Uterus (tissue), 2 donors: ENCODE results near the gene AKR1C8.

ENCODE experiments used
- CTCF ChIP-seq, 4 experiments: fragments of 200-600 bp in 2 of 4; fragments of 450-650 bp in 2 of 4; sonication (generic) in 2 of 4; IDR thresholded peaks; one replicate each; pipeline ENCODE4 v1.5.1; 2016 to 2019; ENCODE audit warnings: antibody characterized with exemption in 4 of 4, mild to moderate bottlenecking in 2 of 4, moderate library complexity in 1 of 4
- POLR2A ChIP-seq, 2 donors: fragments of 450-650 bp; IDR thresholded peaks; one replicate each; pipeline ENCODE4 v1.6.1; 2016; ENCODE audit warnings: antibody characterized with exemption in 2 of 2, mild to moderate bottlenecking in 1 of 2, moderate library complexity in 1 of 2

- no peak for TF ChIP-seq CTCF (IDR thresholded peaks at IDR 0.05)
- no peak for TF ChIP-seq POLR2A (IDR thresholded peaks at IDR 0.05)
Observed at GRCh38 chr10:5163487-5163886, 21.5 kb downstream of the AKR1C8 start.
